GM23338 (cell line): ENCODE measurements around the gene KRT16. TPM values are rescaled to one million over a fixed set of nuclear protein-coding genes. Genes with fewer than 3 reads are reported as not detected.
"Not testable (repeated sequence)": the region's sequence is repeated elsewhere in the genome, so short reads cannot be mapped to it uniquely, and the experiment has no call there.

ENCODE experiments used
- ATAC-seq: fragments of 200-7000 bp; cut with Tn5 transposase; 3 replicates; pipeline ENCODE4 v1.9.1; 2020
- DNase-seq: peaks from one replicate; pipeline ENCODE4 v3.0.0-alpha.2; 2015; ENCODE audit warnings: low spot score
- H2AFZ ChIP-seq: fragments of 200-600 bp; sonication (generic); 2 replicates; pipeline ENCODE4 v1.8.0; 2016; ENCODE audit warnings: antibody characterized with exemption, mild to moderate bottlenecking, moderate library complexity
- H3F3A ChIP-seq: fragments of 200-600 bp; sonication (generic); replicated peaks from 2 replicates; pipeline ENCODE4 v1.8.0; 2017; ENCODE audit warnings: antibody characterized with exemption, mixed run types, low read depth
- H3K27ac ChIP-seq: fragments of 200-600 bp; sonication (generic); 2 replicates; pipeline ENCODE4 v1.6.1; 2016; ENCODE audit warnings: low read depth
- H3K27me3 ChIP-seq: fragments of 200-600 bp; sonication (generic); 2 replicates; pipeline ENCODE4 v1.8.0; 2016; ENCODE audit warnings: mild to moderate bottlenecking, mixed run types, moderate library complexity; ENCODE audit not compliant: insufficient read depth
- H3K36me3 ChIP-seq: fragments of 200-600 bp; sonication (generic); 2 replicates; pipeline ENCODE4 v1.8.0; 2016; ENCODE audit warnings: mild to moderate bottlenecking; ENCODE audit not compliant: insufficient read depth
- H3K4me1 ChIP-seq: fragments of 200-600 bp; sonication (generic); 2 replicates; pipeline ENCODE4 v1.8.0; 2016; ENCODE audit warnings: mild to moderate bottlenecking, moderate library complexity; ENCODE audit not compliant: insufficient read depth
- H3K4me2 ChIP-seq: fragments of 200-600 bp; sonication (generic); 2 replicates; pipeline ENCODE4 v1.7.1; 2017; ENCODE audit warnings: mixed run types
- H3K4me3 ChIP-seq: fragments of 200-600 bp; sonication (generic); 2 replicates; pipeline ENCODE4 v1.6.1; 2016; ENCODE audit warnings: mixed run types
- H3K79me2 ChIP-seq: fragments of 200-600 bp; sonication (generic); replicated peaks from 2 replicates; pipeline ENCODE4 v1.8.0; 2017; ENCODE audit warnings: mild to moderate bottlenecking; ENCODE audit not compliant: insufficient read depth
- H3K9me2 ChIP-seq: fragments of 200-600 bp; sonication (generic); 2 replicates; pipeline ENCODE4 v1.8.0; 2017; ENCODE audit not compliant: insufficient read depth
- H4K20me1 ChIP-seq: fragments of 200-600 bp; sonication (generic); replicated peaks from 2 replicates; pipeline ENCODE4 v1.8.0; 2017; ENCODE audit warnings: mild to moderate bottlenecking; ENCODE audit not compliant: insufficient read depth
- H3K27ac Mint-ChIP-seq: 2 replicates; pipeline ENCODE4 v1.8.0; 2020; ENCODE audit warnings: inconsistent platforms, mild to moderate bottlenecking, moderate library complexity, mixed read lengths
- H3K27me3 Mint-ChIP-seq: 3 replicates; pipeline ENCODE4 v1.8.0; 2022; ENCODE audit warnings: low read depth, mild to moderate bottlenecking, moderate library complexity, mixed read lengths, inconsistent platforms; ENCODE audit not compliant: insufficient read depth, poor library complexity
- H3K36me3 Mint-ChIP-seq: 3 replicates; pipeline ENCODE4 v1.8.0; 2021; ENCODE audit warnings: low read depth, mild to moderate bottlenecking, inconsistent platforms, moderate library complexity, mixed read lengths
- H3K4me1 Mint-ChIP-seq: 3 replicates; pipeline ENCODE4 v1.8.0; 2020; ENCODE audit warnings: mild to moderate bottlenecking, inconsistent platforms, mixed read lengths
- H3K4me3 Mint-ChIP-seq: 3 replicates; pipeline ENCODE4 v1.8.0; 2021; ENCODE audit warnings: moderate library complexity, mild to moderate bottlenecking, inconsistent platforms, mixed read lengths
- H3K9me3 Mint-ChIP-seq: 3 replicates; pipeline ENCODE4 v1.8.0; 2020; ENCODE audit warnings: moderate library complexity, mild to moderate bottlenecking, inconsistent platforms, mixed read lengths
- CREB1 ChIP-seq: fragments of 250-450 bp; sonication (Bioruptor Pico); IDR thresholded peaks from 2 replicates; pipeline ENCODE4 v1.5.0; 2020; ENCODE audit warnings: low read depth, mild to moderate bottlenecking, moderate library complexity
- EZH2 ChIP-seq: fragments of 200-600 bp; sonication (generic); IDR thresholded peaks from one replicate; pipeline ENCODE4 v1.8.0; 2017; ENCODE audit warnings: antibody characterized with exemption, mild to moderate bottlenecking, low read depth; ENCODE audit not compliant: unreplicated experiment
- polyA plus RNA-seq: library from polyadenylated mRNA; unstranded; fragments of >200 nt; fragmentation: Nextera tagmentation; extraction: Ambion mirVana; gene quantifications from 2 replicates; pipeline ENCODE4 v1.2.1, GENCODE V29; 2016
- total RNA-seq: library from RNA; depleted of rRNA; stranded (reverse); fragments of >200 nt; shearing (Covaris generic); gene quantifications from 2 replicates; pipeline ENCODE4 v1.2.3, GENCODE V29; 2014
- TF ChIP-seq, protein P1 (sequence below): IDR thresholded peaks from one replicate; pipeline ENCODE4 v1.6.1; 2018; ENCODE audit warnings: antibody characterized with exemption; ENCODE audit not compliant: unreplicated experiment
- TF ChIP-seq, protein P2 (sequence below), 2 experiments: fragments of 200-600 bp in 1 of 2; sonication (generic) in 1 of 2; conservative IDR thresholded peaks; 2 replicates each; pipeline versions ENCODE4 v1.5.1 to v1.6.1; 2016 to 2017; ENCODE audit warnings: antibody characterized with exemption in 2 of 2, low read depth in 2 of 2, mild to moderate bottlenecking in 2 of 2, moderate library complexity in 1 of 2

Gene KRT16
- total and polyA plus RNA-seq, 2 experiments from 2014 or later = not detected

GRCh38 chr17:41621916-41622315 lies 9.3 kb upstream of the KRT16 start (continued):
- TF ChIP-seq, protein P1, sequence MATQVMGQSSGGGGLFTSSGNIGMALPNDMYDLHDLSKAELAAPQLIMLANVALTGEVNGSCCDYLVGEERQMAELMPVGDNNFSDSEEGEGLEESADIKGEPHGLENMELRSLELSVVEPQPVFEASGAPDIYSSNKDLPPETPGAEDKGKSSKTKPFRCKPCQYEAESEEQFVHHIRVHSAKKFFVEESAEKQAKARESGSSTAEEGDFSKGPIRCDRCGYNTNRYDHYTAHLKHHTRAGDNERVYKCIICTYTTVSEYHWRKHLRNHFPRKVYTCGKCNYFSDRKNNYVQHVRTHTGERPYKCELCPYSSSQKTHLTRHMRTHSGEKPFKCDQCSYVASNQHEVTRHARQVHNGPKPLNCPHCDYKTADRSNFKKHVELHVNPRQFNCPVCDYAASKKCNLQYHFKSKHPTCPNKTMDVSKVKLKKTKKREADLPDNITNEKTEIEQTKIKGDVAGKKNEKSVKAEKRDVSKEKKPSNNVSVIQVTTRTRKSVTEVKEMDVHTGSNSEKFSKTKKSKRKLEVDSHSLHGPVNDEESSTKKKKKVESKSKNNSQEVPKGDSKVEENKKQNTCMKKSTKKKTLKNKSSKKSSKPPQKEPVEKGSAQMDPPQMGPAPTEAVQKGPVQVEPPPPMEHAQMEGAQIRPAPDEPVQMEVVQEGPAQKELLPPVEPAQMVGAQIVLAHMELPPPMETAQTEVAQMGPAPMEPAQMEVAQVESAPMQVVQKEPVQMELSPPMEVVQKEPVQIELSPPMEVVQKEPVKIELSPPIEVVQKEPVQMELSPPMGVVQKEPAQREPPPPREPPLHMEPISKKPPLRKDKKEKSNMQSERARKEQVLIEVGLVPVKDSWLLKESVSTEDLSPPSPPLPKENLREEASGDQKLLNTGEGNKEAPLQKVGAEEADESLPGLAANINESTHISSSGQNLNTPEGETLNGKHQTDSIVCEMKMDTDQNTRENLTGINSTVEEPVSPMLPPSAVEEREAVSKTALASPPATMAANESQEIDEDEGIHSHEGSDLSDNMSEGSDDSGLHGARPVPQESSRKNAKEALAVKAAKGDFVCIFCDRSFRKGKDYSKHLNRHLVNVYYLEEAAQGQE = no peak
- no peak for TF ChIP-seq CREB1 (CRISPR knock-in tag)
- no peak for TF ChIP-seq EZH2

DNA sequence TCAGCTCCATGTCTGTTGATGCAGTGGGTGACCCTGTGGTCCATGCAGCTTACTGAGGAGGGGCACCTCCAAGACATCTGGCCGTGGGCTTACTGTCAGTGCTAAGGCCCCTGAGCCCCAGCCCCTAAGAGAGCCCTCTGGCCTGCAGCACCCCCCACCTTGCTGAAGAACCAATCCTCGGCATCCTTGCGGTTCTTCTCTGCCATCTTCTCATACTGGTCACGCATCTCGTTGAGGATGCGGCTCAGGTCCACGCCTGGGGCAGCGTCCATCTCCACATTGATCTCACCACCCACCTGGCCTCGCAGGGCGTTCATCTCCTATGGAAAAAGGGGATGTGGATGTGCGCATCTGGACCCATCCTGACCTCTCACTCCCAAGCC lies 8.9 kb upstream of the KRT16 start:
- H3K4me2 ChIP-seq = not testable (repeated sequence)

GRCh38 chr17:41620583-41621434 lies 8.2 kb upstream of the KRT16 start:
- Histone ChIP-seq H2AFZ (no peak overlapping the region), H3K27me3 (no peaks in the 10 kb centered on the region), H3K4me3 (no peak overlapping the region), H3K27ac (no peak overlapping the region), H3K4me1 (no peaks in the 10 kb centered on the region), H3F3A (no peaks in the 10 kb centered on the region), H3K79me2 (no peaks in the 10 kb centered on the region), H3K9me2 (no peaks in the 10 kb centered on the region), H3K36me3 (no peaks in the 10 kb centered on the region), H3K4me2 (no peak overlapping the region), H4K20me1 (no peaks in the 10 kb centered on the region)
- Mint-ChIP-seq H3K9me3 (no peaks in the 10 kb centered on the region; the same call in 2 of the 3 replicates), H3K36me3 (no peaks in the 10 kb centered on the region), H3K4me1 (peaks cover 17% of the 10 kb centered on the region), H3K27ac (no peak overlapping the region), H3K4me3 (no peak overlapping the region), H3K27me3 (peaks cover 16% of the 10 kb centered on the region)
- TF ChIP-seq, protein P2, sequence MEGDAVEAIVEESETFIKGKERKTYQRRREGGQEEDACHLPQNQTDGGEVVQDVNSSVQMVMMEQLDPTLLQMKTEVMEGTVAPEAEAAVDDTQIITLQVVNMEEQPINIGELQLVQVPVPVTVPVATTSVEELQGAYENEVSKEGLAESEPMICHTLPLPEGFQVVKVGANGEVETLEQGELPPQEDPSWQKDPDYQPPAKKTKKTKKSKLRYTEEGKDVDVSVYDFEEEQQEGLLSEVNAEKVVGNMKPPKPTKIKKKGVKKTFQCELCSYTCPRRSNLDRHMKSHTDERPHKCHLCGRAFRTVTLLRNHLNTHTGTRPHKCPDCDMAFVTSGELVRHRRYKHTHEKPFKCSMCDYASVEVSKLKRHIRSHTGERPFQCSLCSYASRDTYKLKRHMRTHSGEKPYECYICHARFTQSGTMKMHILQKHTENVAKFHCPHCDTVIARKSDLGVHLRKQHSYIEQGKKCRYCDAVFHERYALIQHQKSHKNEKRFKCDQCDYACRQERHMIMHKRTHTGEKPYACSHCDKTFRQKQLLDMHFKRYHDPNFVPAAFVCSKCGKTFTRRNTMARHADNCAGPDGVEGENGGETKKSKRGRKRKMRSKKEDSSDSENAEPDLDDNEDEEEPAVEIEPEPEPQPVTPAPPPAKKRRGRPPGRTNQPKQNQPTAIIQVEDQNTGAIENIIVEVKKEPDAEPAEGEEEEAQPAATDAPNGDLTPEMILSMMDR (conservative IDR thresholded peaks at IDR 0.05; ENCODE audit: low read depth in 2 of 2) = peak; percentile 26 to 31; a peak in 3 of 4 replicates
- TF ChIP-seq, protein P1 = no peak
- DNase-seq (no peak), ATAC-seq (no peak)

More for the DNA sequence above, 8.9 kb upstream of the KRT16 start:
- not testable (repeated sequence) for H3K27ac Mint-ChIP-seq, H3K27me3 ChIP-seq, H3K27ac ChIP-seq, H3K4me1 ChIP-seq, DNase-seq, H3K36me3 ChIP-seq, H2AFZ ChIP-seq, ATAC-seq, H3K9me2 ChIP-seq, H3K9me3 Mint-ChIP-seq, H3K4me3 ChIP-seq, H4K20me1 ChIP-seq, H3K36me3 Mint-ChIP-seq, H3K4me3 Mint-ChIP-seq, H3K79me2 ChIP-seq, H3F3A ChIP-seq
- peaks cover 15% of the 10 kb centered on the region for H3K27me3 Mint-ChIP-seq
- H3K4me1 Mint-ChIP-seq = peaks cover 15% of the 10 kb centered on the region

GRCh38 chr17:41619927-41620582 lies 7.5 kb upstream of the KRT16 start:
- H3K79me2 ChIP-seq, H3K4me1 ChIP-seq, H4K20me1 ChIP-seq, H3K4me3 Mint-ChIP-seq, DNase-seq, H3K9me2 ChIP-seq, H3K36me3 ChIP-seq, H3K9me3 Mint-ChIP-seq, H3K27ac Mint-ChIP-seq, H3K27ac ChIP-seq, H3K4me3 ChIP-seq, H2AFZ ChIP-seq, ATAC-seq, H3K4me2 ChIP-seq, H3F3A ChIP-seq, H3K36me3 Mint-ChIP-seq, H3K27me3 ChIP-seq: not testable (repeated sequence)
- Mint-ChIP-seq H3K27me3 (peaks cover 21% of the 10 kb centered on the region), H3K4me1 (peaks cover 22% of the 10 kb centered on the region)
